GM19372 (cell line): ENCODE data around the gene EDDM3A.

ENCODE experiments used
- ATAC-seq: cut with Tn5 transposase; IDR thresholded peaks from one replicate; pipeline ENCODE4 v1.9.1; 2021; ENCODE audit warnings: mild to moderate bottlenecking, low read depth, moderate library complexity; ENCODE audit not compliant: unreplicated experiment

EDDM3A gene

GRCh38 chr14:20782280-20782890 lies 36.7 kb downstream of the EDDM3A start:
- ATAC-seq = peak; percentile 49

DNA sequence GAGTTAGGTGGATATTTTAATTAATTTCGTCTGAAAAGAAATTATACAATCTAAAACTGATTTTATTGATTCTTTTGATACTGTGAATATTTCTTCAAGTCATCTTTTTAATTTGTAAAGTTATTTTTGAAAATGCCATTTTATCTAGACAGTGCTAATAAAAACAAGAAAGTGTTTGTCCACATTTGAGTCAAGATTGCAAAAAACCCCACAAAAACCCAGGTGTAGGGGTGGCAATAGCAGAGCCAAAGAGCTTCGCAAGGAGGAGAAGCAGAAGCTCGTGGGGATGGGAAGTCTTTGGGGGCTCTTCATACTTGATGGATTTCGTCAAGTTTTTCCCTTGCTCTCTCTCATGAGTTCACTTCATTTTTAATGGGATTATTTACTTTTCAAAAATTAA lies 41.3 kb downstream of the EDDM3A start:
- ATAC-seq = no peak

GRCh38 chr14:20789230-20789813 lies 43.6 kb downstream of the EDDM3A start:
- no peak for ATAC-seq

GRCh38 chr14:20790464-20791116 lies 44.9 kb downstream of the EDDM3A start:
- no peak for ATAC-seq

DNA sequence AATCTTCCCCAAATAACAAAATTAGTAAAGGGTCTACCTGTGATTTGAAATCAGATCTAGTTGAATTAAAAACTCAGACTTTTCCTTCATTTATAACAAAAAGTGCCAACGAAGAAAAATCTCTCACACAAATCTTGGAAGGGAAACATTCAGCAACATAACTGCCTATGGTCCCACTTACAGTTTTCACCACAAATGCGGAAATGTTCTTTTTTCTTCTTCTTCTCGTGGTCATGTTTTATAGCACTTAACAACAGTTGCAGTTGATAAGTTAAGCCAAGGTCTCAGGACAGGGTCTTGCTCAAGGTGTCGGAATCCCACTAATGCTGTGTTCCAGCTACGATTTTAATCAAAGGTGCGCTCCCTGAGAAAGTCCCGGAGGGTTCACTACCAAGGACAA lies 45.5 kb downstream of the EDDM3A start:
- no peak for ATAC-seq

DNA sequence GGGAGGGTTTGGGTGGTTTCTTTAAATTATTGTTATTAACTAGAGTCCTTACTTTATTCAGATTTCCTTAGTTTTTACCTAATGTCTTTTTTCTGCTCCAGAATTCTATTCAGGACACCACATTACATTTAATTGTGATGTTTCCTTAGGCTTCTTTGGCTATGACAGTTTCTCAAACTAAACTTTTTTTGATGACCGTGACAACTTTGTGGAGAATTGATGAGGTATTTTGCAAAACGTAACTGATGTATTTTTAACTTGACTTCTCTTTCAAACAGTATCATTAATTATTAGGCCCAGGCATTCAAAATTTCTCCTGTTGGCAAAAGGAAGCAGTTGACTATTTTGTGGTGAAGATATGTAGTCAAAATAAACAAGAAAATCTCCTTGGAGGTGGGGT lies 45.9 kb downstream of the EDDM3A start:
- ATAC-seq = no peak

- no peak for ATAC-seq
Measured at GRCh38 chr14:20792556-20792955, 46.9 kb downstream of the EDDM3A start.

DNA sequence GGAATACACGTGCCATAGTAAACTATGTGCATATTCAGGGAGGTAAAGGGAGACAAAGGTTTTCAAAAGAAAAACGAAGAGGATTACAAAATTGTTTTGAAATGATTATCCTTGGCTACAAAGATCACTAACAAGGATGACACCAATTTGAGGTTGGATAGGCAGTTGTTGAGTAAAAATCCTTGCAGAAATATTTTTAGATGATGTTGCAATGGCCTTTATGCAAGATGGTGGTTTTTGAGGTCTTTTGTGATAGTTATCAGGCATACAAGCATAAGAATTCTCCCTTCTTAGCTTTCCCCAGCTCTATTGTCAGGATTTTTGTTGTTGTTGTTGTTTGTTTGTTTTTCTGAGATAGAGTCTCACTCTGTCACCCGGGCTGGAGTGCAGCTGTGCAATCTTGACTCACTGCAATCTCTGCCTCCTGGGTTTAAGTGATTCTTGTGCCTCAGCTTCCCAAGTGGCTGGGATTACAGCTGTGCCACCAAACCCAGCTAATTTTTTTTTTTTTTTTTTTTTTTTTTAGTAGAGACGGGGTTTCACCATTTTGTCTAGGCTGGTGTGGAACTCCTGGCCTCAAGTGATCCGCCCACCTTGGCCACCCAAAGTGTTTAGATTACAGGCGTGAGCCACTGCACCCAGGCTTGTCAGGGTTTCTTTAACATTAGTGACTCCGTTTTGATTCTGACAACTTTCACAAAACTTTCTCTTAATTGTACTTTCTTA lies 49.1 kb downstream of the EDDM3A start:
- ATAC-seq = no peak

DNA sequence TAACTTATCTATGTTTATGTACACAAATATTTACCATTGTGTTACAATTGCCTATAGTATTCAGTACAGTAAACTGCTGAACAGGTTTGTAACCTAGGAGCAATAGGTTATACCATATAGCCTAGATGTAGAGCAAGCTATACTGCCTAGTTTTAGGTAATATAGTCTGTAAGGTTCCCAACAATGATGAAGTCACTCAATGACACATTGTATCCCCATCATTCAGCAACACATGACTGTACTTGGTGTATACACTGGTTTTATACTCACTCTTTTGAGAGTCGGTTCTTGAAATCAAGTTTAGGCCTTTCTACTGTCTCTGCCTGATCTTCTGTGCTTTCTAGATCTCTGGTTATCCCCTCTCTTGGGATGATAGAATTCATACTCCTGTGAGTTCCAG lies 51.5 kb downstream of the EDDM3A start:
- ATAC-seq = no peak
